T-helper 1 cell treated with Interleukin-12 subunit alpha and Interleukin-12 subunit beta and Interleukin-4 antibody, amounts not matched to agents 30 ng/mL and 1 ng/mL, for 36 hours (primary cell): ENCODE measurements around the gene CKAP5. TPM values are rescaled to one million over a fixed set of nuclear protein-coding genes. Genes with fewer than 3 reads are reported as not detected.
"Not testable (repeated sequence)": the region's sequence is repeated elsewhere in the genome, so short reads cannot be mapped to it uniquely, and the experiment has no call there.

Experiments
- intact Hi-C: fragments of 100-400 bp; cut with micrococcal nuclease; formaldehyde crosslinking; loops from one replicate; pipeline ENCODE4 v1.15.1; 2024
- total RNA-seq: library from RNA; stranded (reverse); gene quantifications from 2 replicates; pipeline ENCODE4 v1.2.3, GENCODE V29; 2022

The CKAP5 gene
- total RNA-seq, 1 donor from 2014 or later = 130 TPM

DNA sequence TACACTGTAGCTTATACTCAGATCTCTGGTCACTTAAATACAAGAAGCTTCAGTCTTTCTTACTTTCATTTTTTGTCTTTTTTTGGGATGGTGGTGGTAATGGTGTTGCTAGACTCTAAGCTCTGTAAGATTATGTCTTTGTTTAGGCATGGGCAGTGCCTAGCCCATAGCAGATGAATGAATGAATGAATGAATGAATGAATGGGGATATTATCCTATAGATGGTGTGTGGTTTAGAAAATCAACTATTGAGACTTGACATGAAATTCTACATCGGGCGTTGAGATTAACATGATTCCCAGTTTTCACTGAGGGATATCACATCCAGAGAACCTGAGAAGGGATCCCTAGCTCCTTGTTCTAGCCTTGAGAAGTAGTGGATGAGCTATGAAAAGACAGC, 9.8 kb upstream of the CKAP5 start:
- intact Hi-C loops = no loop called here

- intact Hi-C loops = no loop called here
Measured at GRCh38 chr11:46855167-46855566, 9.1 kb upstream of the CKAP5 start.

- intact Hi-C loops = no loop called here
Measured at GRCh38 chr11:46850829-46851380, 4.8 kb upstream of the CKAP5 start.

DNA sequence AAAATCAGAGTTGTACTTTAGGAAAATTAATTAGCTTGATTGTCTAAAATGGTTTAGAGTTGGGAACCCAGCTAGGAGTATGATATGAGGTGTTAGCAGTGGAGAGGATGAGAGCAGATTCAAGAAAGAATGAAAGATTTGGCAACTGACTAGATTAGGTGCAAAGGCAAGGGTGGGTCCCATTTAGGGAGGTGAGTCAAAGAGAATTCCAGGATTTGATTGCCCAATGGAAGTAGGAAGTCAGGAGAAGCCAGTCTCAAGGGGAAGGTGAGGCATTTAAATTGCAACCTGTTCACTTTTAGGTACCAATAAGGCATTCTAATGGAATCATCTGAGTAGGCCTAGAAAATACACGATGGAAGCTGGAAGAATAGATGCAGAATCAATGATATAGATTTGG, 3.6 kb upstream of the CKAP5 start:
- intact Hi-C loops = loop anchor here (5.0 to 10.0 kb wide), 5 partner anchors 555 to 932 kb away; partner anchors contain the start of genes MTCH2, PEX16, PSMC3 and SLC39A13

- intact Hi-C loops = loop anchor here (1.0 to 10.0 kb wide), 9 partner anchors 20 to 929 kb away; partner anchors contain the start of genes ARHGAP1, ATG13, FNBP4 and HARBI1
Measured at GRCh38 chr11:46846510-46846830, 390 bp upstream of the CKAP5 start.

- intact Hi-C loops = loop anchor here (5.0 to 10.0 kb wide), 5 partner anchors 559 to 928 kb away; partner anchors contain the start of genes MTCH2, PEX16, PSMC3 and SLC39A13
Measured at GRCh38 chr11:46845440-46845739, 690 bp downstream of the CKAP5 start.

DNA sequence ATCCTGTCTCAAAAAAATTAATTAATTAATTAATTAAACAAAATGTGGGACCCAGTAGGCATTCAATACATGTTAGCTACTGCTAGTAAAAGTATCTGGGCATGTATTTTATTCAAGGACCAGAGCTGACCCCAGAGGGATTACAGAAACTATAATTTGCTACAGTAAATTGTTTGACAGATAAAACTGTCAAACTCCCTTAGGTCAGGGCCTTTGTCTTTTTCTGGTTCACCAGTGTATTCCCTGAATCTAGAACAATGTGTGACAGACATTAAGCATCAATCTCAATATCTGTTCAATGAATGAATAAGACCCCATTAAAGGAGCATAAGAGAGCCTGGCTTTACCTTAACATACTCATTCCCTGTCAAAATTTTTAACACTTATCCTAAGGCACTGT, 6.0 kb downstream of the CKAP5 start:
- intact Hi-C loops = loop anchor here (10.0 kb wide), 2 partner anchors 565 to 595 kb away; partner anchors contain the start of gene SLC39A13

GRCh38 chr11:46838501-46838900, 7.6 kb downstream of the CKAP5 start:
- intact Hi-C loops = no loop called here

- intact Hi-C loops = no loop called here
Measured at GRCh38 chr11:46837860-46838259, 8.2 kb downstream of the CKAP5 start.

DNA sequence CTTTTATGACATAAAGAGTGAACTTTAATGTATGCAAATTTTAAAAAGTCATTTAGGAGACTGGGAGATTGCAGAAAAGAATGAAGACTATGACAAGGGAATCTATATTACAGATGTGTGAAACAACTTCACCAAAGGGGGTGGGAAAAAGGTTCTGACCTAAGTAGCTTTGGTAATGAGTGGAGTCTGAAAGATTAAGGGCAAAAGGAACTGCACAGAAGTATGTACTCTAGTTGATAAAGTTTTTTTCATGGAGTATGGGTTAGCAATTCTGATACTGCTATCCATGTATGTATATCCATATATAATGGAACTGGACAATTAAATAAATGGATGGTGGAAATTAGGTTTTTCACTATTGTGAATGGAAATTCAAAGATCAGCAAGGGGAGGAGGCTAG, 9.2 kb downstream of the CKAP5 start:
- intact Hi-C loops = no loop called here

- intact Hi-C loops = no loop called here
Measured at GRCh38 chr11:46836431-46836830, 9.6 kb downstream of the CKAP5 start.

DNA sequence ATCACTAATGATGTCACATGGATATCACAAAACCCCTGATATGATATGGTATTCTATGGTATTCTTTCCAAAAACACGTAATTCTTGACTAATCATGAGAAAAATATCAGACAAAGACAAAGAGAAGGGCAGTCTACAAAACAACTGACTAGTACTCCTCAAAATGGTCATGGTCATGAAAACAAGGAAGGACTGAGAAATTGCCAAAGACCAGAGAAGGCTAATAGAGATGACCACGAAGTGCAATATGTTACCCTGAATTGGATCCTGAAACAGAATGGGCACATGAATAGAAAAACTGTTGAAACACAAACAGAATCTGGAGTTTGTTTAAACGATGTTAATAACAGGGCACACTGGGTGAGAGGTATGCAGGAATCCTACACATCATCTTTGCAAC, 10.2 kb downstream of the CKAP5 start:
- intact Hi-C loops = no loop called here

DNA sequence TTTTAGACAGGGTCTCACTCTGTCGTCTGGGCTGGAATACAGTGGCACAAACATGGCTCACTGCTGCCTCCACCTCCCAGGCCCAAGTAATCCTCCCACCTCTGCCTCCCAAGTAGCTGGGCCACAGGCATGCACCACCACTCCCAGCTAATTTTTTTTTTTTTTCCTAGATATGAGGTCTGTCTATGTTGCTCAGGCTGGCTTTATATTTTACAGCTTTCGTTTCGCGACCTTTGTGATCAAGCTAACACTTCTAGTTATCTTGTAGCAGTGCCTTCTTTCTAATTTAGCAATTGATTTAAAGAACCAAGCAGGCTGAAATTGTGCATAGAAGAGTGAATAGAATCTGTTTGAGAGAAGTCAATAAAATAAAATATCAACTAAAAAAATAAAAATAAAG, 11.3 kb downstream of the CKAP5 start:
- intact Hi-C loops = no loop called here

DNA sequence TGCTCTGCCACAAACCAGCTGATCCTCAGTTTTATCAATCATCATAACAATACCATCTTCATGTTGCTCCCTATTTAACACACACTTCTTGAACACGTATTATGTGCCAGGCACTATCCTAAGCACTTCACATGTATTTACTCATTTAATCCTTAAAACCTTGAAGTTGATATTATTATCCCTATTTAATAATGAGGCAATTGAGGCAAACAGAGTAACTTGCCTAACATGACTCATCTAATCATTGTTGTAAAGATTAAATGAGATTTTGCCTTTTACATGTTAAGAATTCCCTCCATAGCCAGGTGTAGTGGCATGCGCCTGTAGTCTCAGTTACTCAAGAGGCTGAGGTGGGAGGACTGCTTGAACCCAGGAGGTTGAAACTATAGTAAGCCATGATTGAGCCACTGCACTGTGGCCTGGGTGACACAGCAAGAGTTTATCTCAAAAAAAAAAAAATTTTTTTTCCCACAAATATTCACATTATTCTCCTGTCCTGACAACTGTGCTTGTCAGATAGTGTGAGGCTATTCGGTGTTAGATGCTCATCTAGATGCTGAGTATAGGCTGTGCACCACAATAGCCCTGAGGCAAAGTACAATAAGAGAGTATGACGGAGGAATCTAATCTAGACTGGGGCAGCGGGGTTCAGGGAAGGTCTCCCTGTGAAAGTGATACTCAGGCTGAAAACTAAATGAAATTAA, 13.4 kb downstream of the CKAP5 start:
- intact Hi-C loops = no loop called here

DNA sequence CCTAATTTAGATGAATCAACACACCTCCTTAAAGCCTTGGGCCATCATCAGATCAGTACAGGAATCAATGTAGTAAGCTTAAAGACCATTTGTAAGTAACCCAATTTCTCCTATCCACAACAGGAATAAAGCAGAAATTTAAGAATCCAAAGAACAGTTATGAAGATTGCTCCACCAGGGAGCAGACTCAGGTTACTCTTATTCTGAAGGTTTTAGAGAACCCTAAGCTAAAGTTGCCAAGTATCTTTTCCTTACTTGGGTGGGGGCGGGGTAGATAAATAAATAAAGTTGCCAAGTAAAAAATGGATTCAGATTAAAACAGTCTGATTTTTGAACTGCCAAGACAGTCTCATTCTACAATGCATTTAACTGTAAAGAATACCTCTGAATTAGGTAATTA, 18.1 kb downstream of the CKAP5 start:
- intact Hi-C loops = loop anchor here (5.0 kb wide), 1 partner anchor 211 kb away; the partner anchor contains the start of genes ATG13 and HARBI1

GRCh38 chr11:46826310-46827044, 19.6 kb downstream of the CKAP5 start:
- intact Hi-C loops = loop anchor here (1.0 to 5.0 kb wide), 4 partner anchors 20 to 209 kb away; partner anchors contain the start of genes ARHGAP1, ATG13, CKAP5 and CSTPP1

DNA sequence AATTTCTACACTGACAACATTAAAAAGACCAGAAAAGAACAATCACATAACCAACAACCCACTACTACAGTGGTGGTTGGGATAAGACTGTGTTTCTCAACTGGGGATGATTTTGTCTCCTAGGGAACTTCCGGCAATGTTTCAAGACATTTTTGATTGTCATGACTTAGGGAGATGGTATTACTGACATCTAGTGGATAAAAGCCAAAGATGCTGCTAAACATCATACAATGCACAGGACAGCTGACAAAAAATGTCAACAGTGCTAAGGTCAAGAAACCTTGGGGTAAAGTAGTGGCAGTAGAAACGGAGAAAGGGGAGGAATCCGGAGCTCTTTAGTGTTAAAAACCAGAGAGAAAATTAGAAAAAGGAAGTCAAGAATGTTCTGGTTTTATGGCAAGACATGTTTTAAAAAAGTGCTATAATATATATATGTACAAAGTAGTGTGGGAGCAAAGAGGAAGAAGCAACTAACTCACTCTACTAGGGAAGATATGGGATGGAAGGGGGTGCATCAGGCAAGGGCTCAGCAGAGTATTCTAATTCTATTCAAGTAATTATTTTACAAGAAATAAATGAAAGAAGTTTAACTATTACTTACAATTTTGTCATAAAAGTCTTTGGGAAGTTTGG, 37.2 kb downstream of the CKAP5 start:
- intact Hi-C loops = loop anchor here (1.0 kb wide), 1 partner anchor 420 kb away; no protein-coding TSS in a partner anchor

DNA sequence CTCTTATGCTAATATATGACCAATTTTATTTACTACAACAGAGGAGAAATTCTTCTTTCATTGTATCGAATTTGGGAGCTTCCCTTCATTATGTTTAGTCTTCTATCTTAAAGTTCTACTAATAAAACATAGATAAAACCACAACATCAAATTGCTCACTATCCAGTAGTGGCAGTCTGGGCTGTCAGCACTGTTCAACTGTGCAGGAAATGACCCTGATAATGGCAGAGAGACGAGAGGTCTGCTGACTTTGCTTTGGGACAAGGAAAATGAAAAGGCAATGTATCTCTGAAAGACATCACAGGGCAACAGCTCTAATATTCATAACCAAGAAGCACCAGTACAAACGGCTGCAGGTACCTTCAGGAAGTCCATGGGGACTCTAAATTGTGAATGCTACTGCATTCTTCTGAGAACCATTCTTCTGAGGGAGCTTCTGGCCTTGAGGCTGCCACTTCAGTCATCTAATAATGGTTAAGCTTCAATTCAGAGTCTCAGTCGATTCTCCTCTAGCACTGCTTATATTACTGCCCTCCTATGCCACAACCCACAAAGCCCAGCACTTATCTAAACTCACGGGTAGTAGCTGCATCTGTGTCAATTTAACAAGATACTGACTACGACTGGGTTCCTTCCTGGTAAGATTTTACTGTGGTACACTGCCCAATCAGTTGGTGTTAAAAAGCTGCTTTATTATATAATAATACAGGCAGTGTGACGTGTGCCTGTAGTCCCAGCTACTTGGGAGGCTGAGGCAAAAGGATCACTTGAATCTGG, 44.2 kb downstream of the CKAP5 start:
- intact Hi-C loops = no loop called here

- intact Hi-C loops = no loop called here
Measured at GRCh38 chr11:46800177-46800576, 45.9 kb downstream of the CKAP5 start.

DNA sequence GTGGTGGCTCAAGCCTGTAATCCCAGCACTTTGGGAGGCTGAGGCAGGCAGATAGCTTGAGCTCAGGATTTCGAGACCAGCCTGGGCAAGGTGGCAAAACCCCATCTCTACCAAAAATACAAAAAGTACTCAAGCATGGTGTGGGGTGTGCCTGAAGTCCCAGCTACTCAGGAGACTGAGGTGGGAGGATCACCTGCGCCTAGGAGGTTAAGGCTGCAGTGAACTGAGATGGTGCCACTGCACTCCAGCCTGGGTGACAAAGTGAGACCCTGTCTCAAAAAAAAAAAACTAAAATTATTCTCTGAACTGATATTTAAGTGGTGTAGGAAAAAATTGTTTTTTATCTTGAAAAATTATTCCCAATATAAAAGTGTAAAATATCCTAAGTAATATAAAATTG, 46.4 kb downstream of the CKAP5 start:
- intact Hi-C loops = not testable (repeated sequence)

- intact Hi-C loops = no loop called here
Measured at GRCh38 chr11:46778416-46778815, 67.7 kb downstream of the CKAP5 start.
